Measurements from ENCODE around the gene NHEJ1. TPM values are rescaled to one million over a fixed set of nuclear protein-coding genes. Genes with fewer than 3 reads are reported as not detected.

Gene NHEJ1
- total and polyA plus RNA-seq, 2 donors = 8.3 to 12.3 TPM

DNA sequence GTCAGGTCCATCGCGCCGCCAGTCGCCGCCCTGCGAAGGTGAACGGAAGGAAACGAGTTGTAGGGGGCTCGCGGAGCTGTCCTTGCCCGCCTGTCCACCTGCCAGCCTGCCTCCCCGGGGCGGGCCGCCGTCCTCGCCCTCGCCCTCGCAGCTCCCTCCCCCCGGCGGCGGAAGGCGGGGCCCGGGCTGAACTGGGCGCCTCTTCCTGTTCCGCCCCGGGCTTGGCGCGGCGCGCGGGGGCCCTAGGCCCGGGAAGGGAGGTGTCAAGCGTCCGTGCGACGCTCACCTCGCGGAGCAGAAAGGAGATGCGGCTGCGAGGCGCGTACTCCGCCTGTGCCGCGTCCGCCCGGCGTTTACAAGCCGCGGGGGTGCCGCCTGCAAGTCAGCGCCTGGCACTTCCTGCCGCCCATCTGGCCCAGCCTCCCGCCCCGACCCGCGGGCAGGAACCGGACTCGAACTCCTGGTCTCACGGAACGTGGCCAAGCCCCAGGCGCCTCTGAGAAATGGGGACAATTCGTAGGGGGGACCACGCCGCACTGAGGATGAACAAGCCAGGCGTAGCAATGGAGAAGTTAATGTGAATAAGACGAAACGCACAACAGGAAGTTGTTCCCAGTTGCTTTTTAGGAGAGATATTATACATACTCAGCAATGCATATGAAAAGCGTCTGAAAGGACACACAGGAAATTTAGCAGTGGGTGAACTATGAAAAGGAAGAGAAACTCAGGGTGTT lies 16.4 kb upstream of the NHEJ1 start, which contains the start of gene CNPPD1:
Gene CNPPD1, minus strand, starts transcription at position 108 of the 734 bp plus-strand sequence. Its CDS starts 97 bp downstream, at position 11.
- DNase-seq (ENCODE audit: low read depth in 6 of 9, low spot score in 9 of 9) = peak; percentile 64 to 94 (median 80)
- H3K36me3 ChIP-seq (ENCODE audit: control insufficient read depth in 2 of 2, insufficient read depth in 2 of 2, low read length in 1 of 2) = peaks cover 55 to 57% of the 10 kb centered on the region in 2 donors
- WGBS = under 1% methylated on average over 69 of the region's 69 CpGs

DNA sequence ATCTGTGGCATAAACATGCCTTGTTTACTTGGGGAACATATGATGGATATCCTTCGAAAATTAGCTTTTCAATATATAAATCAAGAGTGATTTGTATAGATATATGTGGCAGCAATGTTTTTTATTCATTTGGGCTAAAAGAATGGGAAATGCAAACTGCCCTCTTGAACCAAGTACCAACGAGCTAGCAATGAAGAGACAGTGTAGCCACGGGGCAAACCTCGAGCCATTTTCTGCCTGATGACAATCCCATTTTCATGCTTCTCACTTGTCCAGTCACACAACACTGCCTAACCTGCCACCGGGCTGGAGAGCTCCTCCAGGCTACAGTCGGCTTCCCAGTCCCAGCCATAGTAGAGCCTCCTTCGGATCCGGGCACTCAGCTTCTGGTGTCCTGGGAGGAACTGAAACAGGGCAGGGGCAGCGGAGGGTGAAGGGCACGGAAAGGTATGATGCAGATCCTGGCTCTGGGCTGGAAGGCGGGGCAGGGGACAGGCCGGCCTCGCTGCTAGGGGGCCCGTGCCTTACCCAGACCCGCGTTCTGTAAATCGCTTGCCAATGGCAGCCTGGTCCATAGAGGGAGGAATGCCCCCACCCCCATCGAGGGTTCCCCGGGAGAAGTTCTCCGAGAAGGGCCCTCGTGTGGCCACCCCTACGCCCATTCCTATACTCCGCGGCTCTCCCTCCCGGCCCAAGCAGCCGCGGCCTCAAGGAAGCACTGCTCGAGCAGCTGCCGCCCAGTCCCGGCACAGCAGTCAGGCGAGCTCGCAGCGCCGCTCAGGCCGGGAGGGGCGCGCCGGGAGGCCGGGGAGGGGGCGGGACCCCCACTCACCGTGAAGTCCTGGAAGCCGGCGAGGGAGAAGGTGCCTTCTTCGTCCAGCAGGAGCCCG lies 15.6 kb upstream of the NHEJ1 start:
- Histone ChIP-seq H3K4me1 (ENCODE audit: control insufficient read depth in 2 of 2, insufficient read depth in 2 of 2, low read length in 2 of 2) (peaks cover 20 to 27% of the 10 kb centered on the region in 2 donors), H3K27ac (ENCODE audit: low read depth in 1 of 2, low read length in 1 of 2) (peak overlapping the region; percentile 100), H3K9me3 (ENCODE audit: control insufficient read depth in 2 of 2, insufficient read depth in 1 of 2, low read length in 1 of 2) (no peaks in the 10 kb centered on the region), H3K36me3 (ENCODE audit: control insufficient read depth in 2 of 2, insufficient read depth in 2 of 2, low read length in 1 of 2) (peaks cover 50 to 57% of the 10 kb centered on the region in 2 donors), H3K4me3 (ENCODE audit: low read length in 2 of 2) (peak overlapping the region; percentile 88 to 98), H3K27me3 (ENCODE audit: control insufficient read depth in 2 of 2, insufficient read depth in 1 of 2, low read length in 1 of 2) (no peaks in the 10 kb centered on the region)
- 3% methylated on average over 45 of the region's 45 CpGs for WGBS
- peak in 1 of 9 donors; percentile 14 for DNase-seq (ENCODE audit: low read depth in 6 of 9, low spot score in 9 of 9)

More for the DNA sequence above, 16.4 kb upstream of the NHEJ1 start, which contains the start of gene CNPPD1:
- Histone ChIP-seq H3K9me3 (ENCODE audit: control insufficient read depth in 2 of 2, insufficient read depth in 1 of 2, low read length in 1 of 2) (no peaks in the 10 kb centered on the region), H3K4me1 (ENCODE audit: control insufficient read depth in 2 of 2, insufficient read depth in 2 of 2, low read length in 2 of 2) (peaks cover 20 to 27% of the 10 kb centered on the region in 2 donors), H3K4me3 (ENCODE audit: low read length in 2 of 2) (peak within 1 kb of the TSS; percentile 88 to 98), H3K27ac (ENCODE audit: low read depth in 1 of 2, low read length in 1 of 2) (peak within 1 kb of the TSS; percentile 100), H3K27me3 (ENCODE audit: control insufficient read depth in 2 of 2, insufficient read depth in 1 of 2, low read length in 1 of 2) (no peaks in the 10 kb centered on the region)

DNA sequence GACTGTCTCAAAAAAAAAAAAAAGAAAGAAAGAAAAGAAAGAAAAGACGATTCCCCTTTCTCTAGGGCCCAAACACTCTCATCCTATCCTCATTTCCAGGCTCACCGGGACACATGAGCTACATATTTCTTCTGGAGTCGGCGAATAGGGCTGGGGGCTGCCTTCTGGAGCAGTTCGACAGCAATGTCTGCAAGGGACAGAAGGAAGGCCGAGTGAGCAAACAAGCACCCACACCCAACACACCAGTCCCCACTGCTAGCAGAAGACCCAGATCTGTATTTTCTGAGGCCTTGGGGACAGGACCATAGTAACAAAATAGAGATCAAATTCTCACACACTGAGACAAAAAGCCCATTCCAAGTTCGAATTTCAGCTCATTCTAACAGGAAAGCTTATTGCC lies 14.9 kb upstream of the NHEJ1 start:
- 92% methylated on average over 7 of the region's 7 CpGs for WGBS
- Histone ChIP-seq H3K4me3 (ENCODE audit: low read length in 2 of 2) (peak overlapping the region in 1 of 2 donors; percentile 88), H3K4me1 (ENCODE audit: control insufficient read depth in 2 of 2, insufficient read depth in 2 of 2, low read length in 2 of 2) (peaks cover 20 to 27% of the 10 kb centered on the region in 2 donors), H3K27me3 (ENCODE audit: control insufficient read depth in 2 of 2, insufficient read depth in 1 of 2, low read length in 1 of 2) (no peaks in the 10 kb centered on the region), H3K27ac (ENCODE audit: low read depth in 1 of 2, low read length in 1 of 2) (no peak overlapping the region), H3K36me3 (ENCODE audit: control insufficient read depth in 2 of 2, insufficient read depth in 2 of 2, low read length in 1 of 2) (peaks cover 43 to 51% of the 10 kb centered on the region in 2 donors), H3K9me3 (ENCODE audit: control insufficient read depth in 2 of 2, insufficient read depth in 1 of 2, low read length in 1 of 2) (no peaks in the 10 kb centered on the region)
- DNase-seq (ENCODE audit: low read depth in 6 of 9, low spot score in 9 of 9) = no peak

DNA sequence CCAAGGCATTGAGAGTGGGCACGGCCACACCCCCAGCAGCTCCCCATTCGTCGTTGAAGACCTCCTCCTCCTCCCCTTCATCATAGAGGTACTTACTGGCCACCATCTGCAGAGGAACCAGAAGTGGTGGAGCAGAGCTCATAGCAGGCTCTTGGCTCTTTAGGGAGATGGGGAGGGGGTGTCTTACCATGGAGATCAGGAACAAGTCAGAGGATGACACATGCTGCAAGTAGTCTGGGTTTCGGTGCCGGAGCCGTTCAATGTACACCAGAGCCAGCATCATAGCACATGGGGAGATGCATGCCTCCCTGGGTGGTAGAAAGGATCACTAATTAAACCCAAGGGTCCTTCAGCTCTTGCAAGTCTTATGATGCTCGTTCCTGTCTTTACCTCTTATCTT lies 14.2 kb upstream of the NHEJ1 start:
- no peak for DNase-seq (ENCODE audit: low read depth in 6 of 9, low spot score in 9 of 9)
- H3K4me1 ChIP-seq (ENCODE audit: control insufficient read depth in 2 of 2, insufficient read depth in 2 of 2, low read length in 2 of 2) = peaks cover 20 to 25% of the 10 kb centered on the region in 2 donors
- no peak overlapping the region for H3K4me3 ChIP-seq (ENCODE audit: low read length in 2 of 2)
- H3K27me3 ChIP-seq (ENCODE audit: control insufficient read depth in 2 of 2, insufficient read depth in 1 of 2, low read length in 1 of 2) = no peaks in the 10 kb centered on the region
- H3K27ac ChIP-seq (ENCODE audit: low read depth in 1 of 2, low read length in 1 of 2) = no peak overlapping the region
- peaks cover 39 to 44% of the 10 kb centered on the region in 2 donors for H3K36me3 ChIP-seq (ENCODE audit: control insufficient read depth in 2 of 2, insufficient read depth in 2 of 2, low read length in 1 of 2)
- 94% methylated on average over 7 of the region's 7 CpGs for WGBS
- H3K9me3 ChIP-seq (ENCODE audit: control insufficient read depth in 2 of 2, insufficient read depth in 1 of 2, low read length in 1 of 2) = no peaks in the 10 kb centered on the region

DNA sequence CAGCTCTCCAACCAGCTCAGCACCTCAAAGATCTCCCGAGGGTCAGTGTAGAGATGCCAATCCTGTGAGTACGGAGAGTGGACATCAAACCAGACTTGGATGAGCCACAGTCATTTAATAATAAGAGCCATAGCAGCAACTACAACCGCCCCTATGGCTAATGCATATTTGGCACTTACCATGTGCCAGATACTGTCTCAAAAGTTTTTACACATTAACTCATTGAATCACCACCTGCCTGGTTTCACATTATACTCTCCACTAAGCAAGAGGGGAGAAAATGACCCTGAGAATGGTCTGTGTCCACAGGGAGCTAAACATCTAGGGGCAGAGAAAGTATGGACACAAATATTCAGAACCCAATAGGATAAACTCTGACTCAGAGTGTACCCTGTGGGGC lies 13.5 kb upstream of the NHEJ1 start:
- 98% methylated on average over 3 of the region's 3 CpGs for WGBS
- Histone ChIP-seq H3K4me3 (ENCODE audit: low read length in 2 of 2) (no peak overlapping the region), H3K4me1 (ENCODE audit: control insufficient read depth in 2 of 2, insufficient read depth in 2 of 2, low read length in 2 of 2) (peaks cover 16 to 24% of the 10 kb centered on the region in 2 donors), H3K27ac (ENCODE audit: low read depth in 1 of 2, low read length in 1 of 2) (no peak overlapping the region), H3K27me3 (ENCODE audit: control insufficient read depth in 2 of 2, insufficient read depth in 1 of 2, low read length in 1 of 2) (no peaks in the 10 kb centered on the region), H3K9me3 (ENCODE audit: control insufficient read depth in 2 of 2, insufficient read depth in 1 of 2, low read length in 1 of 2) (no peaks in the 10 kb centered on the region), H3K36me3 (ENCODE audit: control insufficient read depth in 2 of 2, insufficient read depth in 2 of 2, low read length in 1 of 2) (peaks cover 35 to 40% of the 10 kb centered on the region in 2 donors)
- no peak for DNase-seq (ENCODE audit: low read depth in 6 of 9, low spot score in 9 of 9)

DNA sequence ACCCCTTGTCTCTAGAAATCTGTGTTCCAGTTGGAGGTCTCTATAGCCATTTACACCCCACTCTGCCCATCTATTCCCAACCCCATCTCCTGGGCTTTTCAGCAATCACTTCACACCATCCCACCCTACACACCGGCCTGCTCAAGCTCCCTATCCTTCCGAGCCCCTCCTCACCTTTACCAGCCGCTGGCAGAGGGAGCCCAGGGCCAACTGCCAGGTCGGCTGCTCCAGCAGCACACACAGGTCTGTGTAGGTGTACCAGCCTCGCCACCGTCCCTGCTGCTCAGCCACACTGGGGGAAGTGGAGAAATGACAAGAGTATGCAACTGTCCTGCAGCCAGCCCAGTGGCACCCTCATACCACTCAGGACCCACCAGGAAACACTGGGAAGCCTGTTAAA lies 12.6 kb upstream of the NHEJ1 start:
- Histone ChIP-seq H3K4me1 (ENCODE audit: control insufficient read depth in 2 of 2, insufficient read depth in 2 of 2, low read length in 2 of 2) (peaks cover 10 to 18% of the 10 kb centered on the region in 2 donors), H3K27ac (ENCODE audit: low read depth in 1 of 2, low read length in 1 of 2) (no peak overlapping the region), H3K4me3 (ENCODE audit: low read length in 2 of 2) (no peak overlapping the region), H3K27me3 (ENCODE audit: control insufficient read depth in 2 of 2, insufficient read depth in 1 of 2, low read length in 1 of 2) (no peaks in the 10 kb centered on the region), H3K36me3 (ENCODE audit: control insufficient read depth in 2 of 2, insufficient read depth in 2 of 2, low read length in 1 of 2) (peaks cover 35 to 40% of the 10 kb centered on the region in 2 donors), H3K9me3 (ENCODE audit: control insufficient read depth in 2 of 2, insufficient read depth in 1 of 2, low read length in 1 of 2) (no peaks in the 10 kb centered on the region)
- 97% methylated on average over 6 of the region's 6 CpGs for WGBS
- no peak for DNase-seq (ENCODE audit: low read depth in 6 of 9, low spot score in 9 of 9)

DNA sequence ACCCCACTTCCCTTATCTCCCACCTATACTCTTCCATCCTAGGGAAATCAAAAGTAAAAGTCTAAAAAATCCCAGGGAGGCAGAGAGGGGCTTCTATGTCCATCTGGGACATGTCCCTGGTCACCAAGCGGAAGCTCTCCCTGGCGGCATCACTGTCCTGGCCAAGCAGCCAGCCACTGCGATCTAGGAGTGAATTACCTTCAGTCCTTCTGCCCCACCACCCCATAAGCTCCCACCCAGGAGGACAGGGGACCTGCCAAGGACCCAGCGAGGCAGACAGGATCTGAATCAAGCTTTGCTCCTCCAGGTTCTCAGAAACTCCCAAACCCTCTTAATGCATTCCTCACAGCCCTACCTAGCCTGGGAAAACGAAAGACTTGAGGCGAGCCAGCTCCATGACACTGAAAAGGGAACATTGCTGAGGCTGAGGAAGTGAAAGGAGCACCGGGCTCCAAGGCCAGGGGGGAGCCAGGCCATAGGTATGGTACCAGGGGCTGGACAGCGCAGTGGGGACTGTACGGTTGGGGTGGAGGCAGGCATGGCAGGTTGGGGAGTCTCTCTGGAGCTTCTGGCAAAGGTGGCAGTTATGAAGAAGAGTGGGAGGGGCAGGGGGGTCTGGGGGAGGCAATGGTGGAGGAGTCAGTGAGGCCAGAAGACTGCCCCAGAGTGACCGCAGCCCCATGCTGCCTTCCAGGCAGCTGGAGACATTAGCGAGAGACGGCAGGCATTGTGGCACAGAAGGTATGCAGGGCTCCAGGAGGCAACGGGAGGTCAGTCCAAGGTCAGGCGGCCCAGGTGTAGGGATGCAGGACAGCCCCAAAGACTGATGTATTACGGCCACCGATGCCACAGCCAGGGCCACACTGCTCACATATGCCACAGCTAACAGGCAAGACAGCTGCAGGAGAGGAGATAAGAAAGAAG lies 11.9 kb upstream of the NHEJ1 start:
- H3K4me3 ChIP-seq (ENCODE audit: low read length in 2 of 2) = no peak overlapping the region
- H3K27me3 ChIP-seq (ENCODE audit: control insufficient read depth in 2 of 2, insufficient read depth in 1 of 2, low read length in 1 of 2) = no peaks in the 10 kb centered on the region
- H3K27ac ChIP-seq (ENCODE audit: low read depth in 1 of 2, low read length in 1 of 2) = no peak overlapping the region
- no peaks in the 10 kb centered on the region for H3K9me3 ChIP-seq (ENCODE audit: control insufficient read depth in 2 of 2, insufficient read depth in 1 of 2, low read length in 1 of 2)
- peaks cover 35 to 40% of the 10 kb centered on the region in 2 donors for H3K36me3 ChIP-seq (ENCODE audit: control insufficient read depth in 2 of 2, insufficient read depth in 2 of 2, low read length in 1 of 2)
- peaks cover 10 to 17% of the 10 kb centered on the region in 2 donors for H3K4me1 ChIP-seq (ENCODE audit: control insufficient read depth in 2 of 2, insufficient read depth in 2 of 2, low read length in 2 of 2)
- DNase-seq (ENCODE audit: low read depth in 6 of 9, low spot score in 9 of 9) = no peak
- 92% methylated on average over 16 of the region's 16 CpGs for WGBS

DNA sequence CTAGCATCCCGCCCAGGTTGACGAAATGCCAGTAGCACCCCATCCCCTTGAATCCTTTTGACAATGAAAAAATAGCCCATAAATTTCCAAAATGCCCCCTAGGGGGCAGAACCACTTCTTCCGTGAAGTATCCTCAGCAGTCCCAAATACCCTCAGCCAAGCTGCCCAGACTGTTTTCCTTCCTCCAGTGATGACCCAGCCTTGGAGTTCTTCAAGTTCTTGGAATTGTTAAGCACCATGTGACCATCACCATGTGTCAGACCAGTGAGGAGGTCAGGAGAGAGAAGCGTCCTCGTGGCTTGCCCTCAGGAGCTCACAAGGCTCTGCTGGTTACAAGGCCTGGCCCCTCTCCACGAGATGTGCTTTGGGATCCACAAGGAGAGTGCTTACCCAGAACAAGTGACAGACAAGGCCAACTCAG lies 10.6 kb upstream of the NHEJ1 start:
- H3K9me3 ChIP-seq (ENCODE audit: control insufficient read depth in 2 of 2, insufficient read depth in 1 of 2, low read length in 1 of 2) = no peaks in the 10 kb centered on the region
- no peak overlapping the region for H3K4me3 ChIP-seq (ENCODE audit: low read length in 2 of 2)
- H3K4me1 ChIP-seq (ENCODE audit: control insufficient read depth in 2 of 2, insufficient read depth in 2 of 2, low read length in 2 of 2) = peaks cover 10 to 14% of the 10 kb centered on the region in 2 donors
- WGBS = 84% methylated on average over 6 of the region's 6 CpGs
- no peak overlapping the region for H3K27ac ChIP-seq (ENCODE audit: low read depth in 1 of 2, low read length in 1 of 2)
- no peaks in the 10 kb centered on the region for H3K27me3 ChIP-seq (ENCODE audit: control insufficient read depth in 2 of 2, insufficient read depth in 1 of 2, low read length in 1 of 2)
- H3K36me3 ChIP-seq (ENCODE audit: control insufficient read depth in 2 of 2, insufficient read depth in 2 of 2, low read length in 1 of 2) = peaks cover 35 to 40% of the 10 kb centered on the region in 2 donors
- DNase-seq (ENCODE audit: low read depth in 6 of 9, low spot score in 9 of 9) = peak in 4 of 9 donors; percentile 29 to 64 (median 38)
